GM12873 (cell line): ENCODE results near the gene RXRB.

ENCODE experiments used
- TF ChIP-seq, protein P1 (sequence below): IDR thresholded peaks from 2 replicates; pipeline ENCODE4 v1.5.1; 2012; ENCODE audit warnings: low read depth, mild to moderate bottlenecking, moderate library complexity, low read length, control low read depth; ENCODE audit not compliant: insufficient read depth; ENCODE audit errors: missing control alignments

Gene RXRB

DNA sequence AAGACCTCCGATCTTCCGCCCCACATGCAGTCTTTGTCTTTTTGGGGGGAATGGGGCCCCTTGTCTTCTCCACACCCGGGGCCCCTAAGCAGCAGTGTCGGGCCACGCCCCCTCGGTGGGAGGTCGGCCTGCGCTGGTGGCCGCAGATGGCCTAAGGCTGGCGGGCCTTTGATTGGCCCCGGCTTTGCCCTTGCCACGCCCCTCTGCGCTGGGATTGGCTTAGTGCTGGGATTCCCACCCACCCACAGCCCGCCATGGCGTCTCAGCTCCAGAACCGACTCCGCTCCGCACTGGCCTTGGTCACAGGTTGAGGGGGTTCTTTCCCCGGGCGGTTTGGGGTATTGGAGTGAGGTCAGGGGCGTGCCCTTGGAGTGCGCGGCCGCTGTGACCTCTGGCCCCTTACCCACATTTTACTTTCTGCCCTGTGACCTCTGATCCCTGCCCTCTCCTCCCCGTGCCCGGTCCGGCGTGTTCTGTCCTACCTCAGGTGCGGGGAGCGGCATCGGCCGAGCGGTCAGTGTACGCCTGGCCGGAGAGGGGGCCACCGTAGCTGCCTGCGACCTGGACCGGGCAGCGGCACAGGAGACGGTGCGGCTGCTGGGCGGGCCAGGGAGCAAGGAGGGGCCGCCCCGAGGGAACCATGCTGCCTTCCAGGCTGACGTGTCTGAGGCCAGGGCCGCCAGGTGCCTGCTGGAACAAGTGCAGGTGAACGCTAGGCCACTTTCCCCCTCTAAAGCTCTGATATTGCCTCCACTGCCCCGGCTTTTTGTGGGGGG, 4.1 kb upstream of the RXRB start, which contains the start of gene HSD17B8:
HSD17B8 (plus strand) TSS at position 241 of the 776 bp plus-strand sequence; CDS start at position 255, 14 bp downstream.
- TF ChIP-seq, protein P1, sequence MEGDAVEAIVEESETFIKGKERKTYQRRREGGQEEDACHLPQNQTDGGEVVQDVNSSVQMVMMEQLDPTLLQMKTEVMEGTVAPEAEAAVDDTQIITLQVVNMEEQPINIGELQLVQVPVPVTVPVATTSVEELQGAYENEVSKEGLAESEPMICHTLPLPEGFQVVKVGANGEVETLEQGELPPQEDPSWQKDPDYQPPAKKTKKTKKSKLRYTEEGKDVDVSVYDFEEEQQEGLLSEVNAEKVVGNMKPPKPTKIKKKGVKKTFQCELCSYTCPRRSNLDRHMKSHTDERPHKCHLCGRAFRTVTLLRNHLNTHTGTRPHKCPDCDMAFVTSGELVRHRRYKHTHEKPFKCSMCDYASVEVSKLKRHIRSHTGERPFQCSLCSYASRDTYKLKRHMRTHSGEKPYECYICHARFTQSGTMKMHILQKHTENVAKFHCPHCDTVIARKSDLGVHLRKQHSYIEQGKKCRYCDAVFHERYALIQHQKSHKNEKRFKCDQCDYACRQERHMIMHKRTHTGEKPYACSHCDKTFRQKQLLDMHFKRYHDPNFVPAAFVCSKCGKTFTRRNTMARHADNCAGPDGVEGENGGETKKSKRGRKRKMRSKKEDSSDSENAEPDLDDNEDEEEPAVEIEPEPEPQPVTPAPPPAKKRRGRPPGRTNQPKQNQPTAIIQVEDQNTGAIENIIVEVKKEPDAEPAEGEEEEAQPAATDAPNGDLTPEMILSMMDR: no peak

DNA sequence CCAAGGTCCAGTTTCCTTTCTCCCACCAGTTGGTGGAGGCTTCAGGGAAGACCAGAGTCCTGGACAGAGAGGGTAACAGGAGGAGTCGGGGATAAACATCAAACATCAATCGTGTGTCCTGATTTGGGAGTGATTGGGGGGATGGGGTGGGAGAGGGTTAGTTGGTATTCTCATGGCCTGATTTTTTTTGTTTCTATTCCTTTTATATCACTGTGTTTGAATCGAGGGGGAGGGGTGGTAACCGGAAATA, 3.6 kb upstream of the RXRB start:
- TF ChIP-seq, protein P1: no peak

DNA sequence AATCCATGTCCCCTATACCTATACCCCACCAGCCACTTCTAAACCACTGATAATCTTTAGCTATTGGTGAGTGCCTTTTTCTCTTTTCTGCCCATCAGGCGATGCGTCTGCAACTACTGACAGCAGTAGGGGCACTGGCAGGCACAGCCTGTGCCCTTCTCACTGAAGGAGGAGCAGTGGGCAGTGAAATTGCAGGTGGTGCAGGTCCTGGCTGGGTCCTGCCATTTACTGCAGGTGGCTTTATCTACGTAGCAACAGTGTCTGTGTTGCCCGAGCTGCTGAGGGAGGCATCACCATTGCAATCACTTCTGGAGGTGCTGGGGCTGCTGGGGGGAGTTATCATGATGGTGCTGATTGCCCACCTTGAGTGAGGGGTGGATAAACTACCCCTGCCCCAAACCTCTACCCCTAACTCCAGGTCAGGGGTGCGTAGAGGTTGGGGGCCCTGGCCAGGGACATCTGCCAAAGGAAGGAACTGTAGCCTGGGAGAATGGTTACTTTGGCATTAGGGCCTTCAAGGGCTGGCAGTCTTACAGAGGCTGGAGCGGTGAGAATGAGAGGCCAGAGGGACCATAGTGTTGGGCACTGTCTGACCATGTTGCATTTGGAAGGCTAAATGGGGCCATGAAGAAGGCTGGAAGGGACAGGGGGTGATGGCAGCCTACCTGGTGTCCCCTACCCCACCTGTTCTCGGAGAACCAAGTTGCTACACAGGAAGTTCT, 3.1 kb upstream of the RXRB start:
- TF ChIP-seq, protein P1: no peak

DNA sequence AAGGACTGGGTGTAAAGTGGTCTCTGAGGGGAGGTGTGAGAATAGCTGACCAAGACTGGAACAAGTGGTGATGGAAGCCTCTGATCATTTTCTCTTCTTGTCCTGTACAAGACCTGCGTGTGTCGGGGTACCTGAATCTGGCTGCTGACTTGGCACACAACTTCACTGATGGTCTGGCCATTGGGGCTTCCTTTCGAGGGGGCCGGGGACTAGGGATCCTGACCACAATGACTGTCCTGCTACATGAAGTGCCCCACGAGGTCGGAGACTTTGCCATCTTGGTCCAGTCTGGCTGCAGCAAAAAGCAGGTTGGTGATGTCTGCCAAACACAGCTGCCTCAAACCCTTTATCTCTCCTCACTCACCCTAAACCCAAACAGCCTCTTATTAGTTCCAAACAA, 2.3 kb upstream of the RXRB start:
- TF ChIP-seq, protein P1: no peak

DNA sequence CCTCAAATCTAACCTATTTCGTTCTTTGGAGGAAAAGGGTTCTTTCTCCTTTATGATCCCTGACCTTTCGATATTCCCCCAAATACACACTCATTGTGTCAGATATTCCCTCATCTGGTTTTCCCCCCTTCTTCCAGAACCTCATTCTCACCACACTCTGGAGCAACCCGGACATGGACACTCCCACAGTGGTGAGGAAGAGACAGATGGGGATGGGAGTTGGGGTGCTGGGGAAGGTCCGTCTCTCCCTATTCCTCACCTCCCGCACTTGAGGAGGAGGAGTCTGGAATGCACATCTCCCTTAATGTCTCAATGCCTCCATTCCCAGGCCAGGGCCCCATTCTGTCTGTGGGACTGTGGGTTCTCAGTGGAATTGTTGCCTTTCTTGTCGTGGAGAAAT, 1.5 kb upstream of the RXRB start:
- TF ChIP-seq, protein P1: no peak

DNA sequence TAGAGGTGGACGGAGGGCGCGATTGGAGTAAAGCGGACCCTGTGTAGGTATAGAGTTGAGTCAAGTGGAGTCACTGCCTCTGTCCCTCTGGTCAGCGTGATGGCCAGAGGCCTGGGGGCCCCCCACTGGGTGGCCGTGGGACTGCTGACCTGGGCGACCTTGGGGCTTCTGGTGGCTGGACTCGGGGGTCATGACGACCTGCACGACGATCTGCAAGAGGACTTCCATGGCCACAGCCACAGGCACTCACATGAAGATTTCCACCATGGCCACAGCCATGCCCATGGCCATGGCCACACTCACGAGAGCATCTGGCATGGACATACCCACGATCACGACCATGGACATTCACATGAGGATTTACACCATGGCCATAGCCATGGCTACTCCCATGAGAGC, 681 bp upstream of the RXRB start:
- TF ChIP-seq, protein P1: peak; percentile 34

DNA sequence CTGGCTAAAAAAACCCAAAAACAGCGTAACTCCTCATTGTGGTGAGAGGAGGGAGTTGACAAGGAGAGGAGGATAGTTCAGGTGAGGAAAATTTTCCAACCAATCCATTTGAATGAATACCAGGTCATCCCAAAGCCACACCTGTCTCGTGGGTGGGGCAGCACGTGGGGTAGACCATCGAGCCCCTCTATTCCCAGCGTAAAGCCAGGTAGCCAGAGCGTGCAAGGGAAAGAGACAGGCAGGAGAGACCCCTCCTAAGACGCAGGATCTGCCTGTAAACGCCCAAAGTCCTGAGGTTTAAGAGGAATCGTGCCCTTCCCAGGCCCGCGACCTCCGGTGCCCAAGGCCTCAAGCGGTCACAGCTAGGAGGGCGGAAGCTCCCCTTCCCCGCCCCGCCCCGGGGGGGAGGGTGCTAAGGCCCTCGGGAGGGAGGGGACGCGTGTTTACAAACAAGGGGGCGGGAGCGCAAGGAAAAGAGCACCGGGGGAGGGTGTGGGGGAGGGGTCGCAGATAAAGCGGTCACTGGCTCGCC, 712 bp downstream of the RXRB start:
- TF ChIP-seq, protein P1: no peak
